ENCODE data around the gene LIMCH1.
"Not testable (repeated sequence)": the region's sequence is repeated elsewhere in the genome, so short reads cannot be mapped to it uniquely, and the experiment has no call there.

Gene LIMCH1

DNA sequence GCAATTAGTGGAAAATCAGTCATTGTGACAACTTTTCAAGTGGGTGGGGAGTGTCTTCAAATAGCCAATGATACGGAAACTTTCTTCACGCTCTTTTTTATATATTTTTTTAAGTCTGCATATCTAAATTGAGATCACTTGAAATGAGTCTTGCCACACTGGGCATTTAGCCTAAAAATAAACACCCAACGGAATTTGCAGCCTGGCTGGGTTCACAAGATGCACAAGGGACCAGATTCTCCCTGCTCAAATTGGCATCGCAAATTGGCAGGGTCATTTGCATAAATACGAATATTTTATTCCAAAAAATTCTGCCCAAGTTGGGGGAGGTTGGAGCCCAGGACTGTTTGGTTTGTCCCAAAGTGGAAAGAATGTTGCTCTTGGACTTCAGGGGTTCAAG, 87.6 kb downstream of the LIMCH1 start:
- H3K9ac ChIP-seq (ENCODE audit: low read depth, low read length), result no peak overlapping the region
- peaks cover 45% of the 10 kb centered on the region for H3K4me1 ChIP-seq (ENCODE audit: control insufficient read depth, insufficient read depth, low read length)
- no peak overlapping the region for H3K27ac ChIP-seq (ENCODE audit: low read depth, low read length)
- H3K9me3 ChIP-seq (ENCODE audit: control insufficient read depth, insufficient read depth, low read length), result no peaks in the 10 kb centered on the region
- H3K36me3 ChIP-seq (ENCODE audit: control insufficient read depth, insufficient read depth, low read length), result no peaks in the 10 kb centered on the region
- H3K4me3 ChIP-seq (ENCODE audit: low read depth, low read length), result no peak overlapping the region
- no peaks in the 10 kb centered on the region for H3K27me3 ChIP-seq (ENCODE audit: control insufficient read depth, insufficient read depth, low read length)

DNA sequence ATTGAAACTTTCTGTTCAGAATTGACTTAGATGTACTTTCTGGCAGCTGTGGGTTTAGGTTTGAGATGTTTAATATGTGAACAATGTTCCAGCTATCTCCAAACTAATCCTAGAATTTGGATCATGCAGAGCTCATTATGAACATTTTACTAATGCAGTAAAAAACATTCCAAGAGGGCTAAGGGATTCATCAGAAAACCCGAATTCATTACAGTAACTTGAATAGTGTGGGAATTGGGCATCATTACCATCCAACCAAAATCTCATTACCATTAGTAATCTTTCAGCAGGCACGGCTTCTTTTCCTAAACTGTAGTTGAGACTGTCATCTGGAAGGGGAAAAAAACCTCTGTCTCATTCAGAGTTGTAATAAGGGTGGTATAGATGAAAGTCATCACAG, 91.0 kb downstream of the LIMCH1 start:
- Histone ChIP-seq H3K9me3 (ENCODE audit: control insufficient read depth, insufficient read depth, low read length) (no peaks in the 10 kb centered on the region), H3K27me3 (ENCODE audit: control insufficient read depth, insufficient read depth, low read length) (no peaks in the 10 kb centered on the region), H3K4me1 (ENCODE audit: control insufficient read depth, insufficient read depth, low read length) (peaks cover 20% of the 10 kb centered on the region), H3K4me3 (ENCODE audit: low read depth, low read length) (no peak overlapping the region), H3K9ac (ENCODE audit: low read depth, low read length) (no peak overlapping the region), H3K27ac (ENCODE audit: low read depth, low read length) (no peak overlapping the region), H3K36me3 (ENCODE audit: control insufficient read depth, insufficient read depth, low read length) (no peaks in the 10 kb centered on the region)

DNA sequence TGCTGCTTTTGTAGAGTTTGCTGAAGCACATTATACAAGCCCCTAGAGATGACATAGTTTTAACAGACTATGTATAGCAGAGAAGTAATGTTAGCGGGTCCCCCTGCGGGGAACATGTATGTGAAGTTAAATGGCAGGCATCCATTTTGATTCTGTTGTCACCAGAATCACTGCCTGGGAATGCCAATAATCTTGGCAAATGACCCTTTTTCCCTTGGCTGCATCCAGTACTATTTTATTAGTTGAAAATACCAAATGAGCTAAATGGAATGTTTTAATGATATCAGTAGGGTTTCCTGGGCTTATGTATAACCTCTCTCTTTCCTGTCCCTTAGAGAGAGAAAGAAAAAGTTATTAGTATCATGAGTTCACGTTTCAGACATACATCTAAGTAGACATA, 93.6 kb downstream of the LIMCH1 start:
- Histone ChIP-seq H3K36me3 (ENCODE audit: control insufficient read depth, insufficient read depth, low read length) (no peaks in the 10 kb centered on the region), H3K27me3 (ENCODE audit: control insufficient read depth, insufficient read depth, low read length) (no peaks in the 10 kb centered on the region), H3K9ac (ENCODE audit: low read depth, low read length) (no peak overlapping the region), H3K27ac (ENCODE audit: low read depth, low read length) (no peak overlapping the region), H3K4me1 (ENCODE audit: control insufficient read depth, insufficient read depth, low read length) (no peaks in the 10 kb centered on the region), H3K9me3 (ENCODE audit: control insufficient read depth, insufficient read depth, low read length) (no peaks in the 10 kb centered on the region), H3K4me3 (ENCODE audit: low read depth, low read length) (no peak overlapping the region)

DNA sequence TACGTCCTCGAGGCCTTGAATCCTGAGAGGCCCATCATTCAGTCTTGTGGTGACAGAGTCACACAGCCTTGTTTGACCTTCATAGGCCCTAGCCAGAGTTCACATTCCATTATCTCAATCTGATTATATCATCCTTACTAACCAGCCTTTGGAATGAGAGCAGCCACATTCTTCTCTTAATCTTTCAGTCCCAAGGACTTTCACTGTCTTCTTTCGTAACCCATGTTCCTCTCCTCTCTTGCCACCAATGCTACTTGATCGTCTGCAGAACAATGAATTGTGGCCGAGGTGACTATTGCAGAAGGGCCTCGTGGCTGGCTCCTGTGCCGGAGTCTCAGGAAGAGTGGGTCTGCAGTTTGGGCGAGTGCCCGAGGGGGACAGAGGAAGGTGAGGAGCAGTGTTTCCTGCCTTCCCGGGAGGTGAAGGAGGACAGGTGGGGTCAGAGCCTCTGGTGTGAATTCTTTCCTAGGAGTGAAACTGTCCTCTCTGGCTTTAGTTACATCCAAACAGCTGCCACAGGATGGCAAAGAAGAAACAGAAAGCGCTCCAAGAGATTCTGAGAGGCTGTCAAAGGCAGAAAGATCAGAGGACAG, 94.6 kb downstream of the LIMCH1 start:
- no peak overlapping the region for H3K9ac ChIP-seq (ENCODE audit: low read depth, low read length)
- H3K36me3 ChIP-seq (ENCODE audit: control insufficient read depth, insufficient read depth, low read length), result no peaks in the 10 kb centered on the region
- H3K4me3 ChIP-seq (ENCODE audit: low read depth, low read length), result no peak overlapping the region
- no peaks in the 10 kb centered on the region for H3K27me3 ChIP-seq (ENCODE audit: control insufficient read depth, insufficient read depth, low read length)
- H3K4me1 ChIP-seq (ENCODE audit: control insufficient read depth, insufficient read depth, low read length), result no peaks in the 10 kb centered on the region
- no peaks in the 10 kb centered on the region for H3K9me3 ChIP-seq (ENCODE audit: control insufficient read depth, insufficient read depth, low read length)
- no peak overlapping the region for H3K27ac ChIP-seq (ENCODE audit: low read depth, low read length)

DNA sequence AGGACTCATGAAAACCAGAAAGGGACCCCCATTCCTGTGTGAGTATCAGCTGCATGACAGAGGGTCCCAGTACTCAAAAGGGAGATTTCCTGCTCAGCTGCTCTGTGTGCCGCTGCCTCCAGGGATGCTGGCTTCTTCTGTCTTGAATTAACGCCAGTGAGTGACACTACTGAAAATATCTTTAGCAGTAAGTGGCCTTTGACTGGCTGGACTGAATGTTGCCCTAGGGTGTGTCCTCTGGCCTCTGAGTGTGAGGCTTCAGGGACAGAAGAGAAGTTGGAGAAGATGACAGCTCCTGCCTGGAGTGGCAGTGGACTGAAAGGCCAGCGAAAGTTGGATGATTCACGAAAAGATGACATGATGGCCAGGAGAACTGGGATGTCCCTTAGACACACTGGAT, 95.4 kb downstream of the LIMCH1 start:
- Histone ChIP-seq H3K9me3 (ENCODE audit: control insufficient read depth, insufficient read depth, low read length) (no peaks in the 10 kb centered on the region), H3K27ac (ENCODE audit: low read depth, low read length) (no peak overlapping the region), H3K27me3 (ENCODE audit: control insufficient read depth, insufficient read depth, low read length) (no peaks in the 10 kb centered on the region), H3K4me3 (ENCODE audit: low read depth, low read length) (no peak overlapping the region), H3K4me1 (ENCODE audit: control insufficient read depth, insufficient read depth, low read length) (no peaks in the 10 kb centered on the region), H3K9ac (ENCODE audit: low read depth, low read length) (no peak overlapping the region), H3K36me3 (ENCODE audit: control insufficient read depth, insufficient read depth, low read length) (no peaks in the 10 kb centered on the region)

DNA sequence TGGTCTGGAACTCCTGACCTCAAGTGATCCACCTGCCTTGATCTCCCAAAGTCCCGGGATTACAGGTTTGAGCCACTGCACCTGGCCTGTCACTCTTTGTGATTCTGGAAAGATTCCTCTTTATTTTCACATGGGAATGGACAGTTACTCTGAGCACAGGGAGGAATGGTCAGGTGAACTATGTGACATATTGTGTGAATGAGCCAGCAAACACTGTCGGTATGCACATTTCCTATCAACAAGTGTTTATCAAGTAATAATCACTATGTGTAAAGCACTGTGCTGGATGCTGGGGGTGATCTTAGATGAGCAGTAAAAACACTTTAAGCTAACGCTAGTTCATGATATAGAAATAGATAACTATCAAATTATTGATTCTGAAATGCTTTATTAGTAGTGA, 97.5 kb downstream of the LIMCH1 start:
- Histone ChIP-seq H3K27ac (ENCODE audit: low read depth, low read length) (no peak overlapping the region), H3K4me1 (ENCODE audit: control insufficient read depth, insufficient read depth, low read length) (peaks cover 10% of the 10 kb centered on the region; the same call in 1 of the 2 replicates)

DNA sequence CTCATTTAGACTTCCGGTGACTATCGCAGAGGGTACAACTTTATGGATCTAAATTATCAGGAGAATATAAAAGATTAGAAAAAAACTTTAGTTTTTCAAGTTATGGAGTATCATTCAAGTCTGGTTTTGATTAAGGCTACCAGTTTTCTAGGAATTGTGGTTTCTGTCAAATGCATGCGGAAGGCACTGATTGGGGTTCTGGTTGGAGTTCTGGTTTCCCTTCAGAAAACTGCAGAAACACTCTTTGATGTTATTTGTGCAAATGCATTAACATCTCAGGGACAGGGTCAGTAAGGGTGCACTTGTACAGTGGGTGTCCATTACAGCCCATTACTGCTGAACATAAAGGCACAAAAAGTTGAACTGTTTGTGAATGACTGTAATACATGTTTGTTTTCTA, 100.2 kb downstream of the LIMCH1 start:
- Histone ChIP-seq H3K27ac (ENCODE audit: low read depth, low read length) (no peak overlapping the region), H3K9me3 (ENCODE audit: control insufficient read depth, insufficient read depth, low read length) (no peaks in the 10 kb centered on the region), H3K9ac (ENCODE audit: low read depth, low read length) (no peak overlapping the region), H3K36me3 (ENCODE audit: control insufficient read depth, insufficient read depth, low read length) (no peaks in the 10 kb centered on the region), H3K4me1 (ENCODE audit: control insufficient read depth, insufficient read depth, low read length) (peaks cover 10% of the 10 kb centered on the region; the same call in 1 of the 2 replicates), H3K4me3 (ENCODE audit: low read depth, low read length) (no peak overlapping the region), H3K27me3 (ENCODE audit: control insufficient read depth, insufficient read depth, low read length) (no peaks in the 10 kb centered on the region)

More for the DNA sequence above, 97.5 kb downstream of the LIMCH1 start:
- Histone ChIP-seq H3K9ac (ENCODE audit: low read depth, low read length) (no peak overlapping the region), H3K36me3 (ENCODE audit: control insufficient read depth, insufficient read depth, low read length) (no peaks in the 10 kb centered on the region), H3K27me3 (ENCODE audit: control insufficient read depth, insufficient read depth, low read length) (no peaks in the 10 kb centered on the region), H3K9me3 (ENCODE audit: control insufficient read depth, insufficient read depth, low read length) (no peaks in the 10 kb centered on the region), H3K4me3 (ENCODE audit: low read depth, low read length) (no peak overlapping the region)

DNA sequence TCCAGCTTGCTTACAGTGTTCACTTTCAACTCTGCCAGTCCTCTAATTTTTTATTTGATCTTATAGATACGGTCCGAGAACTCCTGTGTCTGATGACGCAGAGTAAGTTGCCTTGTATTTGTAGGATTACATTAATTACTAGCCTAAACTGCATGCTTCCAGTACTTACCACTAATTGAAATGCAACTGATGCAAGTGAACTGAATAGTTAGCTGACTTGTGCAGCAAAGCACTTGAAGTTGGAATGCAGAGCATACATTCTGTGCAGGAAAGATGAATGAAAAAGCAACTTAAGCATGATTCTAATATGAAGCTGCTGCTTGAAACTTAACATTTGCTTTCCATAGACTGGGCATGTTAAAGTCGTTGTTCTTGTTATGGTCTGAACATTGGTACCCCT, 100.9 kb downstream of the LIMCH1 start:
- Histone ChIP-seq H3K4me3 (ENCODE audit: low read depth, low read length) (no peak overlapping the region), H3K4me1 (ENCODE audit: control insufficient read depth, insufficient read depth, low read length) (peaks cover 14% of the 10 kb centered on the region), H3K9ac (ENCODE audit: low read depth, low read length) (no peak overlapping the region), H3K9me3 (ENCODE audit: control insufficient read depth, insufficient read depth, low read length) (no peaks in the 10 kb centered on the region), H3K27me3 (ENCODE audit: control insufficient read depth, insufficient read depth, low read length) (no peaks in the 10 kb centered on the region), H3K27ac (ENCODE audit: low read depth, low read length) (no peak overlapping the region), H3K36me3 (ENCODE audit: control insufficient read depth, insufficient read depth, low read length) (no peaks in the 10 kb centered on the region)

DNA sequence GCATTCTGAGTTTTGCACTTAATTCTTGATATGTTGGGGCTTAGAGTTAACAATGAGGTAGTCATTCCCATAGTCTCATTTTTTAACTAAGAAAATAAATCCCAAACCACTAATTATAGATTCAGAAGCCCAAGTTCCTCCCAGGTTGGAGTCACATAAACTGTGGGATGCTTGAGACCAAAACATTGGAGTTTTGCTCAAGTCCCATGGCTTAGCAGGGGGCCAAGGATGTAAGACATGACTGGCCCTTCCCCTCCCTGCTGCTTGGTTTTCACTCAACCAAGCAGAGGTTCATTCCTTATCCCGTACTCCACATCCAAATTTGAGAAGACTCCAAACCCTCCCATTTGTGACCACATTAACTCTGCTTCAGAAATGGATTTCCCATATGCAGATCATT, 101.3 kb downstream of the LIMCH1 start:
- no peak overlapping the region for H3K9ac ChIP-seq (ENCODE audit: low read depth, low read length)
- no peaks in the 10 kb centered on the region for H3K9me3 ChIP-seq (ENCODE audit: control insufficient read depth, insufficient read depth, low read length)
- no peaks in the 10 kb centered on the region for H3K27me3 ChIP-seq (ENCODE audit: control insufficient read depth, insufficient read depth, low read length)
- peaks cover 16% of the 10 kb centered on the region for H3K4me1 ChIP-seq (ENCODE audit: control insufficient read depth, insufficient read depth, low read length)
- H3K27ac ChIP-seq (ENCODE audit: low read depth, low read length), result no peak overlapping the region
- no peaks in the 10 kb centered on the region for H3K36me3 ChIP-seq (ENCODE audit: control insufficient read depth, insufficient read depth, low read length)
- no peak overlapping the region for H3K4me3 ChIP-seq (ENCODE audit: low read depth, low read length)

DNA sequence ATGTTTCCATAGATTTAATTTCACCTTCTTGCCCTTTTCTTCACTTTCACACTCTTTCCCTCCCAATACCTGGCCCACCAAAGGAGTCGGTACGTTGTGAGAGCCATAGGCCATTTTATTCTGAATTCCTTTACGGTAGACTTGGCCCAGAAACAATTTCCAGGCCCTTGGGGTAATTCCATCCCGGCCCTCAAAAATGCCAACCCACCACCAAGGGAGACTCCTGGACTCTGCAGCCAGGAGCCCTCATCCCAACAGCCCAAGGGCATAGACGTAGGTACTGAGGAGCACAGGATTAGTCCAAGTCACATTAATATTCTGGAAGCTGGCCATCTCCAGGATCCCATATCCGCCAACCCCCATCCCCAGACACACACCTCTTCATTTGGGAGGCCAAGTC, 102.9 kb downstream of the LIMCH1 start:
- Histone ChIP-seq H3K4me1 (ENCODE audit: control insufficient read depth, insufficient read depth, low read length) (peaks cover 26% of the 10 kb centered on the region), H3K4me3 (ENCODE audit: low read depth, low read length) (no peak overlapping the region), H3K27me3 (ENCODE audit: control insufficient read depth, insufficient read depth, low read length) (peaks cover 10% of the 10 kb centered on the region), H3K36me3 (ENCODE audit: control insufficient read depth, insufficient read depth, low read length) (no peaks in the 10 kb centered on the region), H3K27ac (ENCODE audit: low read depth, low read length) (no peak overlapping the region), H3K9me3 (ENCODE audit: control insufficient read depth, insufficient read depth, low read length) (no peaks in the 10 kb centered on the region), H3K9ac (ENCODE audit: low read depth, low read length) (no peak overlapping the region)

DNA sequence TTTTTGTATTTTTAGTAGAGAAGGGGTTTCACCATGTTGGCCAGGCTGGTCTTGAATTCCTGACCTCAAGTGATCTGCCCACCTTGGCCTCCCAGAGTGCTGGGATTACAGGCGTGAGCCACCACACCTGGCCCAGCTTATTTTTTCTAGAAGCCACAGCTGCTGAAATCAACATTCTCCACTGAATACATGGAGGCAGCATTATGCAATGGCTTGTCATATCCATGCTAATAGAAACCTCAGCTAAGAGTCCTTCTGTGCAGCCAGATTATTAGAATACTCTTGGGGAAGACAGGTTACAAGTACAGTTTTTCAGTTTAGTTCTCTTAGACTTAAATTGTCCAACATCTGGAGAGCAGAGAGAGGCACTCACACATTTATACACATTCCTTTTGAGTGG, 104.8 kb downstream of the LIMCH1 start:
- not testable (repeated sequence) for H3K9ac ChIP-seq (ENCODE audit: low read depth, low read length); H3K9me3 ChIP-seq (ENCODE audit: control insufficient read depth, insufficient read depth, low read length); H3K4me3 ChIP-seq (ENCODE audit: low read depth, low read length); H3K27ac ChIP-seq (ENCODE audit: low read depth, low read length)
- Histone ChIP-seq H3K36me3 (ENCODE audit: control insufficient read depth, insufficient read depth, low read length) (peaks cover 13% of the 10 kb centered on the region; the same call in 1 of the 2 replicates), H3K4me1 (ENCODE audit: control insufficient read depth, insufficient read depth, low read length) (peaks cover 26% of the 10 kb centered on the region), H3K27me3 (ENCODE audit: control insufficient read depth, insufficient read depth, low read length) (peaks cover 10% of the 10 kb centered on the region)

DNA sequence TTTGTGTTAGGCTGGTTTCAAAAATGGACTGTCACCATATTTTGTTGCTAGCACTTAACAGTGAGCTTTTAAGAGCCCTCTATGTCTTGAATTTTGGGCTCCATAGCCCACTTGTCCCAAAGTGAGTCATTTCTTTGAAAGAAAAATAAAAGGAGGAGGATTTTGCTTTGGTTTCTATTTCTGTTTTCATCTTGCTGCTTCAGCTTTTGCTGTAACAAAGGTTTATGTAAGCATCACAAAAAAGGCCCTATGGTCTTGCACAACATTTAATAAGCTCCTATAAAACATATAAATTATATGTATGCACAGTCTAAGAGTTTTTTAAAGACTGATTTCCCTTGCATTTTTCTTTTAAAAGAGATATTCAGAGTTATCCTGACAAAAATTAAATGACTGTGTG, 105.4 kb downstream of the LIMCH1 start:
- H3K4me3 ChIP-seq (ENCODE audit: low read depth, low read length), result no peak overlapping the region
- no peak overlapping the region for H3K9ac ChIP-seq (ENCODE audit: low read depth, low read length)
- H3K36me3 ChIP-seq (ENCODE audit: control insufficient read depth, insufficient read depth, low read length), result peaks cover 13% of the 10 kb centered on the region; the same call in 1 of the 2 replicates
- H3K4me1 ChIP-seq (ENCODE audit: control insufficient read depth, insufficient read depth, low read length), result peaks cover 26% of the 10 kb centered on the region
- no peak overlapping the region for H3K27ac ChIP-seq (ENCODE audit: low read depth, low read length)
- H3K27me3 ChIP-seq (ENCODE audit: control insufficient read depth, insufficient read depth, low read length), result peaks cover 10% of the 10 kb centered on the region
- no peaks in the 10 kb centered on the region for H3K9me3 ChIP-seq (ENCODE audit: control insufficient read depth, insufficient read depth, low read length)

Data from HUES48 (cell line).